H1 (cell line): Measurements from ENCODE around the gene TBC1D9. TPM values are rescaled to one million over a fixed set of nuclear protein-coding genes. Genes with fewer than 3 reads are reported as not detected.

ENCODE experiments used
- CTCF ChIA-PET: fragments of 300-600 bp; sonication (Branson Sonifier 250); formaldehyde crosslinking; loops from one replicate; lab custom pipeline; 2021; ENCODE audit not compliant: partially characterized antibody; lab: Charles Lee
- POLR2A ChIA-PET: fragments of 300-600 bp; sonication (Branson Sonifier 250); formaldehyde crosslinking; loops from one replicate; lab custom pipeline; 2021; ENCODE audit warnings: inconsistent platforms; ENCODE audit not compliant: partially characterized antibody; lab: Charles Lee
- DNase-seq, 2 experiments: peaks; one replicate each; pipeline versions ENCODE4 v3.0.0 to v3.0.0-alpha.2; 2010 to 2022; ENCODE audit warnings: low spot score in 2 of 2, low read depth in 1 of 2, mixed read lengths in 1 of 2
- FAIRE-seq: peaks from 2 replicates; lab custom pipeline; 2011; peaks lifted over from hg19 to GRCh38; lab: Jason Lieb, UNC
- H2AFZ ChIP-seq: 2 replicates; pipeline ENCODE4 v1.8.1; 2012; ENCODE audit warnings: low read length, inconsistent platforms
- H2AK5ac ChIP-seq: 2 replicates; pipeline ENCODE4 v1.6.1; 2013; ENCODE audit warnings: low read depth, low read length
- H2BK120ac ChIP-seq: replicated peaks from 2 replicates; pipeline ENCODE3; 2013; ENCODE audit warnings: low read depth, low read length, inconsistent platforms
- H2BK12ac ChIP-seq: 2 replicates; pipeline ENCODE4 v1.6.1; 2013; ENCODE audit warnings: low read depth, low read length
- H2BK15ac ChIP-seq: 2 replicates; pipeline ENCODE4 v1.6.1; 2013; ENCODE audit warnings: low read length
- H2BK20ac ChIP-seq: 2 replicates; pipeline ENCODE4 v1.6.1; 2013; ENCODE audit warnings: low read length
- H2BK5ac ChIP-seq: 2 replicates; pipeline ENCODE4 v1.6.1; 2013; ENCODE audit warnings: low read depth, low read length
- H3K14ac ChIP-seq: 2 replicates; pipeline ENCODE4 v1.6.1; 2013; ENCODE audit warnings: inconsistent platforms; ENCODE audit not compliant: insufficient read length
- H3K18ac ChIP-seq: 2 replicates; pipeline ENCODE4 v1.6.1; 2013; ENCODE audit warnings: low read length; ENCODE audit errors: extremely low read depth
- H3K23ac ChIP-seq: 2 replicates; pipeline ENCODE4 v1.6.1; 2013; ENCODE audit warnings: inconsistent platforms; ENCODE audit not compliant: insufficient read length
- H3K23me2 ChIP-seq: 2 replicates; pipeline ENCODE4 v1.6.1; 2013; ENCODE audit warnings: low read depth, low read length
- H3K27ac ChIP-seq: 2 replicates; pipeline ENCODE4 v1.6.1; 2011; ENCODE audit warnings: low read depth, low read length, inconsistent platforms
- H3K27me3 ChIP-seq, 4 experiments: replicated peaks in 1 of 4; 1 replicate in 1 of 4; 2 replicates in 3 of 4; pipeline versions ENCODE4 v1.6.1 to v1.8.1; 2011 to 2013; ENCODE audit warnings: low read length in 3 of 4, mild to moderate bottlenecking in 3 of 4, inconsistent platforms in 2 of 4, mixed read lengths in 2 of 4, moderate library complexity in 1 of 4; ENCODE audit not compliant: control insufficient read depth in 3 of 4, insufficient read depth in 3 of 4; ENCODE audit errors: extremely low read depth in 1 of 4
- H3K36me3 ChIP-seq, 4 experiments: 2 replicates each; pipeline versions ENCODE4 v1.6.1 to v1.8.1; 2011 to 2013; ENCODE audit warnings: mild to moderate bottlenecking in 4 of 4, low read length in 3 of 4, moderate library complexity in 2 of 4, control low read depth in 1 of 4, inconsistent platforms in 1 of 4; ENCODE audit not compliant: insufficient read depth in 4 of 4, control insufficient read depth in 2 of 4
- H3K4ac ChIP-seq: replicated peaks from 2 replicates; pipeline ENCODE3; 2013; ENCODE audit warnings: low read length, low read depth, mixed read lengths, inconsistent platforms; ENCODE audit not compliant: insufficient read length
- H3K4me1 ChIP-seq, 4 experiments: replicated peaks in 1 of 4; 1 replicate in 1 of 4; 2 replicates in 3 of 4; pipeline versions ENCODE4 v1.6.1 to v1.8.1; 2011 to 2013; ENCODE audit warnings: low read length in 3 of 4, inconsistent platforms in 2 of 4, mixed read lengths in 1 of 4; ENCODE audit not compliant: insufficient read depth in 4 of 4, control insufficient read depth in 3 of 4
- H3K4me2 ChIP-seq, 2 experiments: 2 replicates each; pipeline versions ENCODE4 v1.6.1 to v1.8.1; 2011 to 2013; ENCODE audit warnings: low read depth in 2 of 2, low read length in 2 of 2, control low read depth in 1 of 2, inconsistent platforms in 1 of 2, mild to moderate bottlenecking in 1 of 2; ENCODE audit not compliant: insufficient read depth in 1 of 2
- H3K4me3 ChIP-seq, 4 experiments: fragments of 200-600, 300-600 bp in 1 of 4; sonication (generic), shearing (Covaris generic), sonication (Bioruptor Twin) in 1 of 4; 2 replicates each; pipeline versions ENCODE4 v1.5.1 to v1.8.1; 2011 to 2016; ENCODE audit warnings: low read length in 4 of 4, low read depth in 3 of 4, control low read depth in 2 of 4, inconsistent platforms in 2 of 4, mild to moderate bottlenecking in 2 of 4, mixed read lengths in 1 of 4, moderate library complexity in 1 of 4; ENCODE audit not compliant: insufficient read depth in 2 of 4; ENCODE audit errors: extremely low read depth in 1 of 4
- H3K56ac ChIP-seq: replicated peaks from 2 replicates; pipeline ENCODE3; 2013; ENCODE audit warnings: low read depth, mild to moderate bottlenecking, mixed read lengths, low read length, inconsistent platforms; ENCODE audit not compliant: insufficient read length
- H3K79me1 ChIP-seq: 2 replicates; pipeline ENCODE4 v1.6.1; 2013; ENCODE audit warnings: low read depth, low read length, control low read depth
- H3K79me2 ChIP-seq, 2 experiments: 2 replicates each; pipeline versions ENCODE4 v1.6.1 to v1.8.1; 2012 to 2013; ENCODE audit warnings: low read length in 2 of 2, mild to moderate bottlenecking in 2 of 2, inconsistent platforms in 1 of 2; ENCODE audit not compliant: insufficient read depth in 2 of 2, control insufficient read depth in 1 of 2
- H3K9ac ChIP-seq, 4 experiments: replicated peaks in 1 of 4; 1 replicate in 1 of 4; 2 replicates in 3 of 4; pipeline versions ENCODE4 v1.6.1 to v1.8.1; 2011 to 2013; ENCODE audit warnings: low read depth in 3 of 4, low read length in 3 of 4, control low read depth in 2 of 4, mild to moderate bottlenecking in 2 of 4, moderate library complexity in 2 of 4, inconsistent platforms in 1 of 4; ENCODE audit errors: extremely low read depth in 1 of 4
- H3K9me3 ChIP-seq, 2 experiments: 2 replicates each; pipeline versions ENCODE4 v1.6.1 to v1.8.1; 2012 to 2013; ENCODE audit warnings: mild to moderate bottlenecking in 2 of 2, moderate library complexity in 2 of 2, control low read depth in 1 of 2, inconsistent platforms in 1 of 2, low read depth in 1 of 2, low read length in 1 of 2, mixed read lengths in 1 of 2; ENCODE audit not compliant: insufficient read depth in 2 of 2
- H4K20me1 ChIP-seq, 2 experiments: replicated peaks in 1 of 2; 2 replicates each; pipeline versions ENCODE3 to v1.8.1; 2011 to 2013; ENCODE audit warnings: inconsistent platforms in 2 of 2, low read length in 2 of 2, mild to moderate bottlenecking in 1 of 2; ENCODE audit not compliant: insufficient read depth in 2 of 2, control insufficient read depth in 1 of 2
- H4K5ac ChIP-seq: 2 replicates; pipeline ENCODE4 v1.6.1; 2013; ENCODE audit warnings: low read length, low read depth, mixed read lengths, inconsistent platforms; ENCODE audit not compliant: insufficient read length
- H4K8ac ChIP-seq: 2 replicates; pipeline ENCODE4 v1.8.0; 2013; ENCODE audit warnings: mild to moderate bottlenecking, moderate library complexity, low read length, inconsistent platforms; ENCODE audit not compliant: insufficient read depth; ENCODE audit errors: extremely low read depth
- H4K91ac ChIP-seq: replicated peaks from 2 replicates; pipeline ENCODE3; 2013; ENCODE audit warnings: low read length, mixed read lengths, inconsistent platforms; ENCODE audit not compliant: insufficient read length
- CBX8 ChIP-seq: fragments of 300-800, 300-1000 bp; sonication (generic); IDR thresholded peaks from 2 replicates; pipeline ENCODE4 v1.7.1; 2016; ENCODE audit warnings: low read depth, low read length, borderline replicate concordance
- MAFK ChIP-seq: IDR thresholded peaks from 2 replicates; pipeline ENCODE4 v1.6.1; 2012; ENCODE audit warnings: low read depth, mild to moderate bottlenecking, improper control_type of control experiment, low read length
- PHF8 ChIP-seq: fragments of 200-600 bp; sonication (generic); conservative IDR thresholded peaks from 2 replicates; pipeline ENCODE4 v1.7.1; 2012; ENCODE audit warnings: low read depth, mild to moderate bottlenecking, inconsistent platforms, low read length, moderate library complexity
- TBP ChIP-seq: IDR thresholded peaks from 2 replicates; pipeline ENCODE4 v1.6.1; 2011; ENCODE audit warnings: low read depth, low read length, improper control_type of control experiment
- WGBS, 2 experiments: shearing (Covaris generic) in 1 of 2; methylation state at CpG; one replicate each; pipeline versions ENCODE4 v1.1.6 to v1.1.7; 2013 to 2015; ENCODE audit warnings: low lambda C conversion rate in 2 of 2, mixed read lengths in 2 of 2, inconsistent platforms in 1 of 2, low coverage in 1 of 2, missing lambda C conversion rate in 1 of 2; ENCODE audit not compliant: insufficient replicate concordance in 2 of 2, insufficient coverage in 1 of 2, insufficient read length in 1 of 2; ENCODE audit errors: extremely low coverage in 1 of 2, missing lambda C conversion rate in 1 of 2; 5-methylcytosine and 5-hydroxymethylcytosine counted together
- polyA plus RNA-seq, 7 experiments: library from polyadenylated mRNA; depleted of rRNA in 3 of 7; stranded (reverse) in 5 of 7; unstranded in 2 of 7; fragments of >200 nt in 5 of 7; fragments of 200-250 nt in 2 of 7; gene quantifications; 1 replicate in 5 of 7; 2 replicates in 1 of 7; 4 replicates in 1 of 7; pipeline versions ENCODE4 v1.2.1 to v1.2.3, GENCODE V29; 2011 to 2013; ENCODE audit warnings: missing spikeins in 2 of 7, mixed read lengths in 2 of 7
- total RNA-seq: library from RNA; stranded (reverse); fragmentation: NEBNext Ultra II Directional; extraction: Animal tissue kit (Norgen Biotek cat#: 25700); gene quantifications from 2 replicates; pipeline ENCODE4 v1.2.1, GENCODE V29; 2021

Gene TBC1D9
- total and polyA plus RNA-seq, 2 of the 8 experiments (the other 6 are each of a cell fraction or from before 2014, with no cell fraction given): 0.94 to 1.0 TPM

- ChIA-PET POLR2A (no interaction called here), CTCF (interaction anchor here (0.6 to 2.1 kb wide), 4 partner anchors 42 to 304 kb away, joined by 3 to 5 read pairs (median 4); no protein-coding TSS in a partner anchor)
- H4K20me1 ChIP-seq: no peaks in the 10 kb centered on the region
- 80% methylated on average over 2 of the region's 2 CpGs; no CpG with 5 or more reads in 1 of the 2 experiments for WGBS, 2 experiments
- H3K4me3 ChIP-seq: no peak overlapping the region
- no peak overlapping the region for H2BK5ac ChIP-seq
- peaks cover 0 to 8% (median 1%) of the 10 kb centered on the region in 4 experiments; a peak in 2 of 7 replicates for H3K4me1 ChIP-seq
- no peak overlapping the region for H2AFZ ChIP-seq
- FAIRE-seq: no peak
- no peak overlapping the region for H3K4me2 ChIP-seq
- no peak for DNase-seq
- H3K9ac ChIP-seq: no peak overlapping the region
- H4K91ac ChIP-seq: no peak overlapping the region
- H2BK20ac ChIP-seq: no peak overlapping the region
- no peak overlapping the region for H3K14ac ChIP-seq
- no peak overlapping the region for H2BK12ac ChIP-seq
- H4K8ac ChIP-seq: no peak overlapping the region
- H3K79me1 ChIP-seq: no peaks in the 10 kb centered on the region
- no peaks in the 10 kb centered on the region for H3K27me3 ChIP-seq
- H3K27ac ChIP-seq: no peak overlapping the region
- no peaks in the 10 kb centered on the region for H3K36me3 ChIP-seq
- no peak overlapping the region for H3K56ac ChIP-seq
- no peaks in the 10 kb centered on the region for H3K23me2 ChIP-seq
- no peak overlapping the region for H3K4ac ChIP-seq
- H2BK15ac ChIP-seq: no peak overlapping the region
- H2BK120ac ChIP-seq: no peak overlapping the region
- no peaks in the 10 kb centered on the region for H3K9me3 ChIP-seq
- H3K23ac ChIP-seq: no peak overlapping the region
- no peak overlapping the region for H4K5ac ChIP-seq
- no peak overlapping the region for H2AK5ac ChIP-seq
- TF ChIP-seq PHF8 (no peak), TBP (no peak), CBX8 (no peak), MAFK (no peak)
- TF ChIP-seq, all 59 proteins: peak for 0
- Histone ChIP-seq H3K79me2 (no peaks in the 10 kb centered on the region), H3K18ac (no peak overlapping the region)
These were observed 41.1 kb downstream of the TBC1D9 start for GRCh38 chr4:140715119-140715518.
